ENCODE data around the gene NEK10.

Gene NEK10

GRCh38 chr3:27089645-27090044, 279.5 kb downstream of the NEK10 start:
- DNase-seq, result no peak

- no peak for DNase-seq
Observed at GRCh38 chr3:27089068-27089467, 280.1 kb downstream of the NEK10 start.

- DNase-seq, result no peak
Observed at GRCh38 chr3:27085829-27086730, 283.1 kb downstream of the NEK10 start.

GRCh38 chr3:27081992-27082607, 287.1 kb downstream of the NEK10 start:
- DNase-seq, result no peak

- DNase-seq, result no peak
Observed at GRCh38 chr3:27081566-27081965, 287.6 kb downstream of the NEK10 start.

GRCh38 chr3:27080258-27080525, 289.0 kb downstream of the NEK10 start:
- DNase-seq, result no peak

GRCh38 chr3:27079427-27080257, 289.5 kb downstream of the NEK10 start:
- no peak for DNase-seq

- DNase-seq, result no peak
Observed at GRCh38 chr3:27078246-27078913, 290.8 kb downstream of the NEK10 start.

- DNase-seq, result no peak
Observed at GRCh38 chr3:27076815-27077630, 292.2 kb downstream of the NEK10 start.

- no peak for DNase-seq
Observed at GRCh38 chr3:27074914-27075313, 294.3 kb downstream of the NEK10 start.

- DNase-seq, result no peak
Observed at GRCh38 chr3:27073912-27074311, 295.3 kb downstream of the NEK10 start.

GRCh38 chr3:27072810-27073651, 296.2 kb downstream of the NEK10 start:
- DNase-seq, result no peak

- no peak for DNase-seq
Observed at GRCh38 chr3:27060336-27060735, 308.8 kb downstream of the NEK10 start.

Data from NCI-H510A treated with DMSO at 0.1 percent for 48 hours (cell line).